Karpas-422 (cell line): Measurements from ENCODE around the gene STC2. TPM values are rescaled to one million over a fixed set of nuclear protein-coding genes. Genes with fewer than 3 reads are reported as not detected.

ENCODE experiments used
- DNase-seq: peaks from one replicate; pipeline ENCODE4 v3.0.0-alpha.2; 2015
- H2AFZ ChIP-seq: fragments of 200-600 bp; sonication (generic); 2 replicates; pipeline ENCODE4 v1.6.1; 2014; ENCODE audit warnings: antibody characterized with exemption, low read length, mixed read lengths
- H3K27ac ChIP-seq: fragments of 200-600 bp; sonication (generic); 2 replicates; pipeline ENCODE4 v1.5.1; 2014; ENCODE audit warnings: mild to moderate bottlenecking, low read length, moderate library complexity
- H3K27me3 ChIP-seq: fragments of 200-600 bp; sonication (generic); 2 replicates; pipeline ENCODE4 v1.6.1; 2014; ENCODE audit warnings: low read length, mixed read lengths
- H3K36me3 ChIP-seq: fragments of 200-600 bp; sonication (generic); 2 replicates; pipeline ENCODE4 v1.6.1; 2014; ENCODE audit warnings: low read length, mixed read lengths; ENCODE audit not compliant: insufficient read depth
- H3K4me1 ChIP-seq: fragments of 200-600 bp; sonication (generic); 2 replicates; pipeline ENCODE4 v1.6.1; 2014; ENCODE audit warnings: mild to moderate bottlenecking, low read length, mixed read lengths
- H3K4me2 ChIP-seq: fragments of 200-600 bp; sonication (generic); 2 replicates; pipeline ENCODE4 v1.6.1; 2014; ENCODE audit warnings: low read length, low read depth, mild to moderate bottlenecking; ENCODE audit not compliant: poor library complexity, severe bottlenecking
- H3K4me3 ChIP-seq: fragments of 200-600 bp; sonication (generic); 2 replicates; pipeline ENCODE4 v1.5.1; 2014; ENCODE audit warnings: mild to moderate bottlenecking, antibody characterized with exemption, low read length, mixed read lengths
- H3K79me2 ChIP-seq: fragments of 200-600 bp; sonication (generic); 2 replicates; pipeline ENCODE4 v1.6.1; 2014; ENCODE audit warnings: mild to moderate bottlenecking, low read length, mixed read lengths
- H3K9ac ChIP-seq: fragments of 200-600 bp; sonication (generic); 2 replicates; pipeline ENCODE4 v1.6.0; 2014; ENCODE audit warnings: low read length
- H3K9me2 ChIP-seq: fragments of 200-600 bp; sonication (generic), shearing (Covaris generic); replicated peaks from 2 replicates; pipeline ENCODE4 v1.6.0; 2014; ENCODE audit warnings: mild to moderate bottlenecking, low read length, moderate library complexity; ENCODE audit not compliant: insufficient read depth
- H3K9me3 ChIP-seq: fragments of 300-700, 200-600 bp; sonication (generic); 2 replicates; pipeline ENCODE4 v1.6.1; 2014; ENCODE audit warnings: low read length, mixed read lengths
- H4K20me1 ChIP-seq: fragments of 200-600 bp; sonication (generic); 2 replicates; pipeline ENCODE4 v1.6.1; 2014; ENCODE audit warnings: mild to moderate bottlenecking, antibody characterized with exemption, low read length, low read depth; ENCODE audit not compliant: insufficient read depth
- small RNA-seq: library from RNA; depleted of rRNA; stranded (forward); fragments of <200 nt; gene quantifications from one replicate; pipeline ENCODE3, GENCODE V24; 2014
- total RNA-seq: library from RNA; depleted of rRNA; stranded (reverse); fragments of >200 nt; shearing (Covaris generic); gene quantifications from 2 replicates; pipeline ENCODE4 v1.2.3, GENCODE V29; 2014; ENCODE audit warnings: low replicate concordance; rRNA removed

The STC2 gene
- total RNA-seq, 1 experiment from 2014 or later = not detected

GRCh38 chr5:173278172-173278571, 50.0 kb downstream of the STC2 start:
- no peak overlapping the region for H2AFZ ChIP-seq
- no peak overlapping the region for H3K4me2 ChIP-seq
- H3K27me3 ChIP-seq = no peaks in the 10 kb centered on the region
- H3K79me2 ChIP-seq = no peaks in the 10 kb centered on the region
- no peak overlapping the region for H3K4me3 ChIP-seq
- H3K9me2 ChIP-seq = no peaks in the 10 kb centered on the region
- H3K9ac ChIP-seq = no peak overlapping the region
- no peaks in the 10 kb centered on the region for H3K4me1 ChIP-seq
- no peaks in the 10 kb centered on the region for H4K20me1 ChIP-seq
- H3K9me3 ChIP-seq = no peaks in the 10 kb centered on the region
- no peak overlapping the region for H3K27ac ChIP-seq
- DNase-seq = no peak
- H3K36me3 ChIP-seq = no peaks in the 10 kb centered on the region

- Histone ChIP-seq H3K4me1 (peaks cover 21% of the 10 kb centered on the region), H4K20me1 (no peaks in the 10 kb centered on the region)
Observed at GRCh38 chr5:173274771-173275170, 53.4 kb downstream of the STC2 start.

GRCh38 chr5:173271419-173271818, 56.8 kb downstream of the STC2 start:
- H3K4me2 ChIP-seq = peak overlapping the region; percentile 33

More at GRCh38 chr5:173274771-173275170, 53.4 kb downstream of the STC2 start:
- no peak overlapping the region for H2AFZ ChIP-seq
- no peaks in the 10 kb centered on the region for H3K79me2 ChIP-seq
- H3K27ac ChIP-seq = no peak overlapping the region
- no peak overlapping the region for H3K4me2 ChIP-seq
- H3K9me2 ChIP-seq = no peaks in the 10 kb centered on the region
- H3K9me3 ChIP-seq = no peaks in the 10 kb centered on the region
- H3K4me3 ChIP-seq = no peak overlapping the region
- no peak overlapping the region for H3K9ac ChIP-seq
- H3K27me3 ChIP-seq = no peaks in the 10 kb centered on the region
- H3K36me3 ChIP-seq = no peaks in the 10 kb centered on the region
- no peak for DNase-seq

GRCh38 chr5:173268750-173269432, 59.3 kb downstream of the STC2 start:
- Histone ChIP-seq H3K4me2 (no peak overlapping the region), H3K9ac (no peak overlapping the region), H3K27me3 (no peaks in the 10 kb centered on the region), H3K79me2 (no peaks in the 10 kb centered on the region), H3K27ac (no peak overlapping the region), H3K4me1 (peaks cover 25% of the 10 kb centered on the region), H3K4me3 (no peak overlapping the region), H3K36me3 (no peaks in the 10 kb centered on the region), H2AFZ (no peak overlapping the region), H3K9me3 (no peaks in the 10 kb centered on the region), H4K20me1 (no peaks in the 10 kb centered on the region), H3K9me2 (no peaks in the 10 kb centered on the region)
- DNase-seq = no peak

More at GRCh38 chr5:173271419-173271818, 56.8 kb downstream of the STC2 start:
- H4K20me1 ChIP-seq = no peaks in the 10 kb centered on the region
- no peaks in the 10 kb centered on the region for H3K27me3 ChIP-seq
- peak; percentile 74 for DNase-seq
- no peaks in the 10 kb centered on the region for H3K9me3 ChIP-seq
- 0 out of 2 replicates have a peak overlapping the region, but pooled peaks have one; percentile 6 for H3K4me3 ChIP-seq
- H3K36me3 ChIP-seq = no peaks in the 10 kb centered on the region
- H3K27ac ChIP-seq = peak overlapping the region; percentile 23
- peaks cover 22% of the 10 kb centered on the region for H3K4me1 ChIP-seq
- H3K9ac ChIP-seq = no peak overlapping the region
- H3K9me2 ChIP-seq = no peaks in the 10 kb centered on the region
- H3K79me2 ChIP-seq = no peaks in the 10 kb centered on the region
- H2AFZ ChIP-seq = peak overlapping the region; percentile 45

GRCh38 chr5:173265433-173265832, 62.8 kb downstream of the STC2 start:
- DNase-seq = no peak
- H3K9me2 ChIP-seq = no peaks in the 10 kb centered on the region
- H3K9ac ChIP-seq = no peak overlapping the region
- H3K27me3 ChIP-seq = no peaks in the 10 kb centered on the region
- no peaks in the 10 kb centered on the region for H4K20me1 ChIP-seq
- H3K4me3 ChIP-seq = no peak overlapping the region
- no peaks in the 10 kb centered on the region for H3K9me3 ChIP-seq
- no peak overlapping the region for H2AFZ ChIP-seq
- no peaks in the 10 kb centered on the region for H3K79me2 ChIP-seq
- H3K4me1 ChIP-seq = peaks cover 10% of the 10 kb centered on the region
- no peaks in the 10 kb centered on the region for H3K36me3 ChIP-seq
- H3K27ac ChIP-seq = no peak overlapping the region
- H3K4me2 ChIP-seq = no peak overlapping the region

Small RNAs within 50 kb of the gene (small RNA-seq; reads per million reads assigned to genes)
- gene MIR8056 (not detected), gene RNA5SP200 (not detected), gene RNU6-500P (not detected)

Other genes starting within 250 kb of the STC2 start
- 13.8 and 15.1 TPM in 2 replicates for gene BNIP1, start 183.9 kb downstream of the STC2 start, total RNA-seq
- not detected in 2 replicates for gene NKX2-5, start 93.2 kb downstream of the STC2 start, total RNA-seq